22Rv1 (cell line): ENCODE results near the gene CRISP1.

Source experiments
- CTCF ChIP-seq: fragments of 450-650 bp; IDR thresholded peaks from 2 replicates; pipeline ENCODE4 v1.5.1; 2017; ENCODE audit warnings: mild to moderate bottlenecking
- ZFX ChIP-seq: fragments of 450-650 bp; IDR thresholded peaks from 2 replicates; pipeline ENCODE4 v1.6.1; 2017; ENCODE audit warnings: antibody characterized with exemption, borderline replicate concordance

GRCh38 chr6:49902856-49903255, 36.5 kb upstream of the CRISP1 start:
- no peak for TF ChIP-seq CTCF
- no peak for TF ChIP-seq ZFX
